Ishikawa (cell line): Measurements from ENCODE around the gene COMT.
A peak's percentile ranks its signal among the peaks of the same experiment; 100 is the strongest.

Experiments used
- CEBPB ChIP-seq: IDR thresholded peaks from 2 replicates; pipeline ENCODE4 v1.6.1; 2012
- CREB1 ChIP-seq: IDR thresholded peaks from 2 replicates; pipeline ENCODE4 v1.6.1; 2012; ENCODE audit warnings: low read depth
- EGR1 ChIP-seq: IDR thresholded peaks from 2 replicates; pipeline ENCODE4 v1.6.1; 2012
- EP300 ChIP-seq: IDR thresholded peaks from 2 replicates; pipeline ENCODE4 v1.6.1; 2012; ENCODE audit warnings: borderline replicate concordance
- FOXM1 ChIP-seq: IDR thresholded peaks from 2 replicates; pipeline ENCODE4 v1.6.1; 2012; ENCODE audit warnings: low read depth, borderline replicate concordance
- MAX ChIP-seq: IDR thresholded peaks from 2 replicates; pipeline ENCODE4 v1.6.1; 2012
- NFIC ChIP-seq: IDR thresholded peaks from 2 replicates; pipeline ENCODE4 v1.6.1; 2012
- RAD21 ChIP-seq: IDR thresholded peaks from 2 replicates; pipeline ENCODE4 v1.6.1; 2012; ENCODE audit warnings: low read depth
- REST ChIP-seq: IDR thresholded peaks from 2 replicates; pipeline ENCODE4 v1.6.1; 2012; ENCODE audit warnings: low read depth, mild to moderate bottlenecking
- TAF1 ChIP-seq: IDR thresholded peaks from 2 replicates; pipeline ENCODE4 v1.6.1; 2012; ENCODE audit warnings: low read depth, mild to moderate bottlenecking
- TCF12 ChIP-seq: IDR thresholded peaks from 2 replicates; pipeline ENCODE4 v1.6.1; 2012; ENCODE audit warnings: low read depth
- TEAD4 ChIP-seq: IDR thresholded peaks from 2 replicates; pipeline ENCODE4 v1.6.1; 2012
- YY1 ChIP-seq: IDR thresholded peaks from 2 replicates; pipeline ENCODE4 v1.6.1; 2012; ENCODE audit warnings: low read depth
- ZBTB7A ChIP-seq: IDR thresholded peaks from 2 replicates; pipeline ENCODE4 v1.6.1; 2012; ENCODE audit warnings: low read depth
- TF ChIP-seq, protein P1 (sequence below): IDR thresholded peaks from 2 replicates; pipeline ENCODE4 v1.6.1; 2012

COMT gene

DNA sequence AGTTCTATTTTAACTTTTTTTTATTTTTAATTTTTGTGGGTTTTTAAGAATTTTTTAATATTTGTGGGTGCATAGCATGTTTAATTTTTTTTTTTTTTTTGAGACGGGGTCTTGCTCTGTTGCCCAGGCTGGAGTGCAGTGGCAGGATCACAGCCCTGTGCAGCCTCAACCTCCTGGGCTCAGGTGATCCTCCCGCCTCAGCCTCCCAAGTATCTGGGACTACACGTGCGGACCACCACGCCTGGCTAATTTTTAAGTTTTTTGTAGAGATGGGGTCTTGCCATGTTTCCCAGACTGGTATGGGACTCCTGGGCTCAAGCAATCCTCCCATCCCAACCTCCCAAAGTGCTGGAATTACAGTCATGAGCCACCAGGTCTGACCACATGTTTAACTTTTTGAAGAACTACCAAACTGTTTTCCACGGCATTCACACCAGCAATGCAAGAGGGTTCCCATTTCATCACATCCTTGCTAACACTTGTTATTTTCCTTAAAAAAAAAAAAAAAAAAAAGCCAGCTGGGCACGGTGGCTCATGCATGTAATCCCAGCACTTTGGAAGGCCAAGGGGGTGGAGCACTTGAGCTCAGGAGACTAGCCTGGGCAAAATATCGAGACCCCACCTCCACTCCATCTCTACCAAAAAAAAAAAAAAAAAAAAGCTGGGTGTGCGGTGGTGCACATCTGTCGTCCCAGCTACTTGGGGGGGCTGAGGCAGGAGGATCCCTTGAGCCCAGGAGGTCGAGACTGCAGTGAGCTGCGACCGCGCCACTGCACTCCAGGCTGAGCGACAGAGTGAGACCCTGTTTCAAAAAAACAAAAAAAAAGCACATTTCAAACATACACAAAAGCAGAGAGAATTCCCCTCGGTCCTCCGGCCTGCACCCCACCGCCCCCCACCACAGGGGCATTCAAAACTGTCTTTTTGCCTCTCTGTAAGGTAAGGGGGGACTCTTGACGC lies 16.8 kb downstream of the COMT start:
- TF ChIP-seq TEAD4 (no peak), REST (no peak), CEBPB (no peak), ZBTB7A (no peak), TCF12 (no peak), CREB1 (no peak), NFIC (no peak), YY1 (no peak), EGR1 (no peak), EP300 (no peak), FOXM1 (no peak), TAF1 (no peak), RAD21 (no peak)
- TF ChIP-seq, protein P1, sequence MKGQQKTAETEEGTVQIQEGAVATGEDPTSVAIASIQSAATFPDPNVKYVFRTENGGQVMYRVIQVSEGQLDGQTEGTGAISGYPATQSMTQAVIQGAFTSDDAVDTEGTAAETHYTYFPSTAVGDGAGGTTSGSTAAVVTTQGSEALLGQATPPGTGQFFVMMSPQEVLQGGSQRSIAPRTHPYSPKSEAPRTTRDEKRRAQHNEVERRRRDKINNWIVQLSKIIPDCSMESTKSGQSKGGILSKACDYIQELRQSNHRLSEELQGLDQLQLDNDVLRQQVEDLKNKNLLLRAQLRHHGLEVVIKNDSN, result no peak

DNA sequence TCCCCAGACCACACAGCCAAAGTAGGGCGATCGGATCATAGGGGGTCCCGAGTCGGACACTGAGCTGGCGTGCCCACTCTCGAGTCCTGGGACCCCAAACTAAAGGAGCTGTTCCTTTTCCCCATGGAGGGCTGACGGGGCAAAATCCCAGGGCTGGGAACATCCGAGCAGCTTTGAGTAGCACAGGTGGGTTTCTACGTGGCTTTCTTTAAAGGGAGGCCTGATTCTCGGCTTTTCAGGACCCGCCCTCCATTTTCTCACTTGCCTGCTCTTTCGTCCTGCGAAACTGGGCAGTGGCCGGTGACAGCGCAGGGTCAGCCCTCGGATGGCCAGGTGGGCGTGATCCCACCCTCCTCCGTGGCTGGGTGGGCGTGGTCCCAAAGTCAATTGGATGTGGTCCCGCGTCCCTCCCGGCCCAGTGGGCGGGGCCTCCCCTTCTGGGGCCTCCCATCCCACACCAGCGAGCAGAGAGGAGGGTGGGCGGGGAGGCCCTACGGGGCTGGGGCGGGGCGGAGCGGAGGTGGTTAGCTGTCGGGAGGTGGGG lies 17.5 kb downstream of the COMT start:
- TF ChIP-seq MAX (no peak; the same call in 1 of the 2 replicates), CEBPB (no peak), TEAD4 (no peak), CREB1 (no peak), ZBTB7A (no peak), TCF12 (no peak), RAD21 (no peak), YY1 (0 out of 2 replicates have a peak, but pooled peaks have one; percentile 30), EP300 (no peak), NFIC (no peak), FOXM1 (no peak), TAF1 (peak; percentile 40; the same call in 1 of the 2 replicates), EGR1 (peak; percentile 64; the same call in 1 of the 2 replicates), REST (no peak)
- TF ChIP-seq, protein P1, result no peak

DNA sequence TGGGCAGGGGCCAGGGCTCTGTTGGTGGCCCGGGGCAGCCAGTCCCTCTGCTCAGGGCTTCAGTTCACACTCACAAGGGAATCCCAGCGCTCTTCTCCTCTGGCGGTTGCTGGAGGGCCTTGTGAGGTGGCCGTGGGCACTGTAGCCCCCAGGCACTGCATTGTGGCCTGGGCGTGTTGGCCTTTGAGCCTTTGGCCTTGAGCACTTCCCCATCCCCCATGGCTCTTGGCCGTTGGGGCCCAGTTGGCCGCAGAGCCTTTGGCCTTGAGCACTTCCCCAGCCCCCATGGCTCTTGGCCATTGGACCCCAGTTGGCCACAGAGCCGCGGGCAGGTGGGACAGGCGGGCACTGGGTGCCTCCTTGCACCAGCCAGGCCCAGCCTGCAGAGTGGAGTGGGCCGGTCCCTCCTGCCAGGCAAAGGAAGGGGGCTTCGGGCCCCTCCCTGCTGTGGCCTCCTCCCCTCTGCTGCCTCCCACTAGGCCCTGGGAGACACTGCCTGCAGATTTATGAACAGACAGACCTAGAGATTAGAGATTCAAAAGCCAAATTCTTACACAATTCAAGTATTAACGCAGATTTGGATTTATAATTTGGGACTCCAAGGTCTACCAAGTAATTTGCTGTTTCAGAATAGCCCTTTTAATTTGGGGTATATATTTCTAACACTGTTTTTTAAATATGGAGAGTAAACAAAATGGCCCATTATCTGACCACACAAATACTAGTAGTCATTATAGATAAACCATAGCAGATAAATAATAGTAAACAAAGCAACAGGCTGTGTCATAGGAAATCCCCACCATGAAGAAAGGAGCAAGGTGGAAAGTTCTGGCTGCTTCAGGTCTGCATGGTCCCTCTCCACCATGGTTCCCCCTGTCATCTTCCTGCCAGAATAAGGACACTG lies 18.3 kb downstream of the COMT start:
- TF ChIP-seq MAX (no peak; the same call in 1 of the 2 replicates), ZBTB7A (peak; percentile 78)

DNA sequence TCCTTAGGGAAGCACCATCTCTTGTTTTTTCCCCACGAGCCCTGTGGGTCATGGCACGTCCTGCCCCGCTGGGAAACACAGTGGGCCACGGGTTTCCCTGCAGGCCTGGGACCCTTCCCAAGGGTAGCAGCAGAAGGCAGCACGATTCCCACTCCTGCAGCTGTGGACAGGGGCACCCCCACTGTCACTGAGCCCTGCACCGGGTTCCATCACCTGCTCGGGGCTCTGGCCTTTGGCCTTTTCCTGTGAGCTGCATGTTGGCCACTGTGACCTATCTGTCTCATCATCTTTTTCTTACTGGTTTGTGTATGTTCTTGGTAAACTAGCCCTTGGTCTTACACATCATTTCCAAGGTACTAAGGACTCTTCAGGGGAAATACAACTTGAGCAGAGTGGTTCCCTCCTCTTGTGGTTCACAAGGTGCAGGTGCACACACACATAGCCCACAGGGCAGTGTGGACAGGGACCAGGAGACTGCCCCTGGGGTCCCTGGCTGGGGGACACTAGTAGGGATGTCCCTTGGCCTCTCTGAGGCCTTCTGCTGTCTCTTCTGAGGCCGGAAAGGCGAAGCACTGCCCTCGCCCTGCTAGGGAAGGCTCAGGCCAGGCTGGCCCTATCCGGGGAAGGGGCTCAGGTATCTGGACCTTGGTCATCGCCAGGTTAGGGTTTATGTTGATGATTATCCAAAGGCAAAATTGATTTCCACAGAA lies 19.1 kb downstream of the COMT start:
- TF ChIP-seq, protein P1, result no peak
- no peak for TF ChIP-seq TCF12
- TF ChIP-seq NFIC, result no peak
- no peak for TF ChIP-seq TAF1
- TF ChIP-seq EGR1, result no peak
- no peak for TF ChIP-seq MAX
- TF ChIP-seq REST, result no peak
- TF ChIP-seq CEBPB, result no peak
- no peak for TF ChIP-seq YY1
- TF ChIP-seq ZBTB7A, result no peak
- no peak for TF ChIP-seq TEAD4
- no peak for TF ChIP-seq FOXM1
- no peak for TF ChIP-seq EP300
- no peak for TF ChIP-seq CREB1
- no peak for TF ChIP-seq RAD21
